Stimulated activated CD4-positive, alpha-beta T cell treated with anti-CD3 and anti-CD28 coated beads, Interleukin-2, amount 100 ng/mL, for 24 hours (primary cell): Measurements from ENCODE around the gene CYTH1.
"Not testable (repeated sequence)": the region's sequence is repeated elsewhere in the genome, so short reads cannot be mapped to it uniquely, and the experiment has no call there.

Experiments used
- DNase-seq, 2 donors: peaks; one replicate each; pipeline ENCODE4 v3.0.0-alpha.2; 2020

Gene CYTH1

GRCh38 chr17:78785663-78786057 is 3.6 kb upstream of the CYTH1 start:
- no peak for DNase-seq

GRCh38 chr17:78785011-78785662 is 3.1 kb upstream of the CYTH1 start:
- DNase-seq = no peak

- no peak for DNase-seq
Observed at GRCh38 chr17:78784352-78784751, 2.3 kb upstream of the CYTH1 start.

GRCh38 chr17:78783711-78784324 is 1.7 kb upstream of the CYTH1 start:
- DNase-seq = no peak

- peak; percentile 56 to 58 for DNase-seq
Observed at GRCh38 chr17:78781104-78781892, 775 bp downstream of the CYTH1 start.

- no peak for DNase-seq
Observed at GRCh38 chr17:78780335-78780734, 1.7 kb downstream of the CYTH1 start.

- peak in 1 of 2 donors; percentile 57 for DNase-seq
Observed at GRCh38 chr17:78779850-78780249, 2.2 kb downstream of the CYTH1 start.

- not testable (repeated sequence) for DNase-seq
Observed at GRCh38 chr17:78779286-78779651, 2.8 kb downstream of the CYTH1 start.

GRCh38 chr17:78777881-78778280 is 4.2 kb downstream of the CYTH1 start:
- no peak for DNase-seq

- peak; percentile 69 to 74 for DNase-seq
Observed at GRCh38 chr17:78774956-78775571, 7.0 kb downstream of the CYTH1 start.

GRCh38 chr17:78774453-78774852 is 7.6 kb downstream of the CYTH1 start:
- no peak for DNase-seq

GRCh38 chr17:78771758-78772382 is 10.2 kb downstream of the CYTH1 start:
- DNase-seq = no peak

GRCh38 chr17:78769196-78769773 is 12.8 kb downstream of the CYTH1 start:
- DNase-seq = no peak

GRCh38 chr17:78767806-78768205 is 14.3 kb downstream of the CYTH1 start:
- DNase-seq = no peak

- DNase-seq = no peak
Observed at GRCh38 chr17:78766743-78767294, 15.3 kb downstream of the CYTH1 start.

- no peak for DNase-seq
Observed at GRCh38 chr17:78766225-78766624, 15.8 kb downstream of the CYTH1 start.

GRCh38 chr17:78765821-78766220 is 16.3 kb downstream of the CYTH1 start:
- no peak for DNase-seq

- DNase-seq = no peak
Observed at GRCh38 chr17:78764871-78765270, 17.2 kb downstream of the CYTH1 start.

- DNase-seq = no peak
Observed at GRCh38 chr17:78763561-78763960, 18.5 kb downstream of the CYTH1 start.

- DNase-seq = no peak
Observed at GRCh38 chr17:78761789-78762406, 20.2 kb downstream of the CYTH1 start.

GRCh38 chr17:78759969-78760352 is 22.1 kb downstream of the CYTH1 start:
- no peak for DNase-seq
